OCI-LY1 (cell line): Measurements from ENCODE around the gene CRYBA1.

Experiments used
- CTCF ChIP-seq: fragments of 200-600 bp; sonication (generic), shearing (Covaris generic); IDR thresholded peaks from 2 replicates; pipeline ENCODE4 v1.5.1; 2017; ENCODE audit warnings: mild to moderate bottlenecking, antibody characterized with exemption, low read length, moderate library complexity, mixed read lengths
- EZH2 ChIP-seq: fragments of 200-600 bp; sonication (generic), shearing (Covaris generic); IDR thresholded peaks from 2 replicates; pipeline ENCODE4 v1.8.0; 2017; ENCODE audit warnings: borderline replicate concordance, mixed run types, mild to moderate bottlenecking, antibody characterized with exemption, low read length, moderate library complexity, mixed read lengths

GRCh38 chr17:29243792-29244191, 2.9 kb upstream of the CRYBA1 start:
- TF ChIP-seq EZH2 (no peak), CTCF (peak; percentile 57)
